ENCODE measurements around the gene PTPN1.
A peak's percentile ranks its signal among the peaks of the same experiment; 100 is the strongest.
"Not testable (repeated sequence)": the region's sequence is repeated elsewhere in the genome, so short reads cannot be mapped to it uniquely, and the experiment has no call there.

PTPN1 gene

GRCh38 chr20:50509923-50510705 is at the start of gene PTPN1:
Gene PTPN1, plus strand, starts transcription at chr20:50510383. Its CDS starts 145 bp downstream, at chr20:50510528.
- DNase-seq, result peak; percentile 99 to 100

GRCh38 chr20:50460608-50461267 is 49.4 kb upstream of the PTPN1 start:
- DNase-seq, result peak; percentile 74 to 84

DNA sequence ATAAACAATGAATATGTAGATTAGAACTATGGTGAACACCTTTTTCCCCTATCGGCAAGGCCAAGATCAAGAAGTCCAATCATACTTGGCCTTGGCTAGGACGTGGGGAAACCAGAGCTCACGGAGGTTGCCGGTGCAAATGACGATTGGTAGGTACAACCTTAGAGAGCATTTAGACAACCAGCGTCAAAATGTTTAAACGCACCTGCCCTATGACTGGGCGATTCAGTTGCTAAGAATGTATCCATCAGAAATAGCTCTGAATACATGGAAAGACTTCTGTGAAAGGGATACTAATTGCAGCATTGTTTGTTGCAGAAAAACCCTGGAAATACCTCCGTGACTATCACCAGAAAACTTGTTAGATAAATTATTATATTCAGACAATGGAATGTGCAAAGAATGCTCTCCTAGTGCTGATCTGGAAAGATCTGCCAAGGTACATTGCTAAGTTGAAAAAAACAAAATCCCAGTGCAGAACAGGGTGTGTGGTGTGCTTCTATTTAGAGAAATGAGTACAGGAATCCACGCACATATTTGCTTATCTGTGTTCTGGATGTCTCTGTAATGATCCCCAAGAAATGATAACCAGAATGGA is 48.0 kb upstream of the PTPN1 start:
- no peak for DNase-seq

DNA sequence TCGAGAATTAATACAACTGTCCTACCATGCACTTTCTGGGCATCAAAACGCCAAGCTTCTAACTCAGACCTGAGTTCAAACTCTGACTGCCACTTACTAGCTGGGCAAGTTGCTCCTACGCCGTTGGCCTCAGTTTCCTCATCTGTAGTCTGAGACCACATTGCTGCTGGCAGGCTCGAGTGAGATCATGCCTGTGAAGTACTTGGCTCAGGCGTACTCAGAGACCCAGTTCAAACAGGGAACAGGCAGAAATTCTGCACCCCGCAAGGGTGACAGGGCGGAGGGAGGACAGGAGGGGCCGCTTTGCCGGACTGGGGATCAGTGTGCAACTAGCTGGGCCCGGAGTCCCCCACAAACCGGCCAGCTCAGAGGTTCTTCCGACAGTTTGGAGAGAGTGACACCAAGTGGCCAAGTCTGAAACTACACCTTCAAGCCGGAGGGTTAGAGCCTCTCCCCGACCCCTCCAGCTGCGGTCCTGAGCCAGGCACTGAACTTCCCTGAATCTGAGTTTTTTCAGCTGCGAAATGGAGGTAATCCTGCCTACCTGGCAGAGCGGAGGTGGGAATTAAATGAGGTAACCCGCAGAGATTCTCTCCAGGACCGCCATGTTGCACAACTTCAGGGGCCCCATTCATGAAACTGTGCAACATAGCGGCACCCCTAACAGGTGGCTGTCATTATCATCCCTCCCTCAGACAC is 46.0 kb upstream of the PTPN1 start:
- peak; percentile 64 to 74 for DNase-seq

DNA sequence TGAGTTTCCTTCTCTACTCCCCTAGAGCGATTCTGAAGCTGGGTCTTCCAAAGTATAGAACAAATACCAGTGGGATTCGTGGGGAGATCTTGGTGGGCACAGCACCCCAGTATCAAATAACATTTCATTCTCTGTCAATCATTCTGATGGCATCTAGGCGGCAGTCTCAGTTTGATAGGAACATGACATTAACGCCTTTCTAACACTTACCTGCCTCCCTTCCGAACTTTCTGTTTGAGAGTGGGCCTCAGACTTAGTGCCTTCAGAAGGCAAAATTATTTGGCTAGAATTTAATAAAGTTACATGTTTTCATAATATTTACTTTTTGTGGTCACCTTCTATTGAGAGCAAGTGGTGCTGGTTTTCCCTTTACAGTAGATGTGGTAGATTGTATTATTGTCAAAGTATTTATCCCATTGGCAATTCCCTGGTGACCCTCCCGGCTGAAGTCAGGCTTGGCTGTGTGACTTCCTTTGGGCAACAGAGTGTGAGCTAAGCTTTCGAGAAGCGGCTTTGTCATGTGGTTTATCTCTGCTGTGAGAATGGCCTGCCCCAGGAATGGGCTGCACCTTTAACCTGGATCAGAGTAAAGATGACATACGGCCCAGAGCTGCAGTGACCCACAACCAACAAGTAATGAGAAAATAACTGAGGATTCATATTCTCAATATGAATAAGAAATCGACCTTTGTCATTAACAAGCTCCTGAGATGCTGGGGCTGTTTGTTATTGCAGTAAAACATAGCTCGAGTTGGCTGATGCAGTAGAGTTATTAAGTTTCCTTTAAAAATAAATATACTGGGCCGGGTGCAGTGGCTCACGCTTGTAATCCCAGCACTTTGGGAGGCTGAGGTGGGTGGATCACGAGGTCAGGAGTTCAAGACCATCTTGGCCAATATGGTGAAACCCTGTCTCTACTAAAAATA is 45.2 kb upstream of the PTPN1 start:
- no peak for DNase-seq

DNA sequence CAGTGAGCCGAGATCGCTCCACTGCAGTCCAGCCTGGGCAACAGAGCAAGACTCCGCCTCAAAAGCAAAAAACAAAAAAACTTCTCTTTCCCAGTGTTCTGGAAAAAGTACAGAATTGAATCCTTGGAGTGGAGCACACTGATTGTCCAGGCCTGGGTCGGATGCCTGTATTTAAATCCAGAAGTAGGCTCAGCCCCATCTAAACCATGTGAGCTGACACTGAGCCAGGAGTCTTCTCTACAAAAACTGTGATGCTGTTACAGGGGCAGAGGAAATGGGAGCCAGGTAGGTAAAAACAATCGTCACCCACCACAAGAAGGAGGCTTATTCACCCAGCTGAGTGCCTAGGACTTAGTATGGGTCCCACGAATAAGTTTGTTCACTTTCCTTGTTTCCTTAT is 43.0 kb upstream of the PTPN1 start:
- DNase-seq, result no peak

- DNase-seq, result peak; percentile 22 to 57
Observed at GRCh38 chr20:50467718-50468356, 42.3 kb upstream of the PTPN1 start.

DNA sequence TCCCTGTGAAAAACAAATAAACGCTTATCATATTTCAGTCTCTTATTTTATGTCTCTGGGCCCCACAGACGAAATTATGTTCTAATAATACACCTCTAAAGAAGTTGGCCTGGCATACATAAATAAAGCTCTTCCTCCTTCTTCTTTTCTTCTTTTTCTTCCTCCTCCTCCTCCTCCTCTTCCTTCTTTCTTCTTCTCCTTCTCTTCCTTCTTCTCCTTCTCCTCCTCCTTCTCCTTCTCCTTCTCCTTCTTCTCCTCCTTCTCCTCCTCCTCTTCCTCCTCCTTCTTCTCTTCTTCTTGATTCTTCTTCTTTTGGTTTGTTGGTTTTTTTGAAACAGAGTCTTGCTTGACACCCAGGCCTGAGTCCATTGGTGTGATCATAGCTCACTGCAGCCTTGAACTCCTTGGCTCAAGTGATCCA is 41.8 kb upstream of the PTPN1 start:
- no peak for DNase-seq

- no peak for DNase-seq
Observed at GRCh38 chr20:50469176-50469723, 40.9 kb upstream of the PTPN1 start.

- DNase-seq, result no peak
Observed at GRCh38 chr20:50469796-50470195, 40.4 kb upstream of the PTPN1 start.

- no peak for DNase-seq
Observed at GRCh38 chr20:50470264-50470858, 39.8 kb upstream of the PTPN1 start.

GRCh38 chr20:50471231-50471630 is 39.0 kb upstream of the PTPN1 start:
- DNase-seq, result peak in 1 of 2 donors; percentile 23

DNA sequence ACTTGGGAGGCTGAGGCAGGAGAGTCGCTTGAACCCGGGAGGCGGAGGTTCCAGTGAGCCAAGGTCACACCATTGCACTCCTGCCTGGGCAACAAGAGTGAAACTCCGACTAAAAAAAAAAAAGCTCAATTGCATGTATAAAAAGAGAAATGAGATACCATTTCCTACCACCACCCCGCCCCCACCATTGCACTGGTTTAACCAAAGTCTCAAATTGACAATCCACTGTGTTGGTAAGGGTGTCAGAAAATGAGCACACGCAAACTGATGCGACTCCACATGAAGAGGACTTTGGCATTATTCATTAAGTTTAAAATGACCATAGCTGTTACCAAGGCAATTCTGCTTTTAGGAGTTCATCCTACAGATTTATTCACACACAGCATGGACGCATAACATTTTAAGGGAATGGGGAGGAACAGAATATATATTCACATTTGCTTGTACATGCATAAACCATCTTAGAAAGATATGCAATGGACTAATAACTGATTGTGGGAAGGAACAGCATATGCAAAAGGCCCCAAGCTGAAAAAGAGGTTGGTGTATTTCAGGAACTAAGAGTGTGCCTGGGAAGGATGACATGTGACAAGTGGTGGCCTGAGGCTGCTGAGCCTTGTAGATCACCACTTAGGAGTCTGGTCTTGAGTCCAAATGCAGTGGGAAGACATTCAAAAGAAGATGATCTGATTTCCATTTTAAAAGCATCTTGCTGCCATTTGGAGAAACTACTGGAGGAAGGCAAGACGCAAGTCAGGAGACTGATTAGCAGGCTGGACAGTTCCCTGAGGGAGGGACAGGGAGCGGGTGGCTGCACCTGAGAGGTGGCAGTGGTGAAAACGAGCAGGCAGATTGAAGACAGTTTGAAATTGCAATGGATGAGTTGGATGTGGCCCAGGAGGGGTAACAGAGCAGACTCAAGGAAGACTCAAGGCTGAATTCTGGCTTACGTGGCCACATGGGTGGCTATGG is 37.2 kb upstream of the PTPN1 start:
- DNase-seq, result no peak

DNA sequence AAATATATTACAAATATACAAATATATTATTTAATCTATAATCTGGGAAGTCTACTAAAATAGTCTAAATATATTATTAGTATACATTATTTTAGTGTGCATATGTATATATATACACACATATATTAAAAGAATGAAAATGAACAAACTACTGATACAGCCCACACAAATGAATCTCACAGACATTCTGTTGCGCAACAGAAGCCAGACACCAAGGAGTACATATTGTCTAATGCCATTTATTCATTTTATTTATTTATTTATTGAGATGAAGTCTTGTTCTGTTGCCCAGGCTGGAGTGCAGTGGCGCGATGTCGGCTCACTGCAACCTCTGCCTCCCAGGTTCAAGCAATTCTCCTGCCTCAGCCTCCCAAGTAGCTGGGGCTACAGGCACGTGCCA is 35.8 kb upstream of the PTPN1 start:
- not testable (repeated sequence) for DNase-seq

- no peak for DNase-seq
Observed at GRCh38 chr20:50475681-50476292, 34.4 kb upstream of the PTPN1 start.

GRCh38 chr20:50477239-50477872 is 32.8 kb upstream of the PTPN1 start:
- no peak for DNase-seq

DNA sequence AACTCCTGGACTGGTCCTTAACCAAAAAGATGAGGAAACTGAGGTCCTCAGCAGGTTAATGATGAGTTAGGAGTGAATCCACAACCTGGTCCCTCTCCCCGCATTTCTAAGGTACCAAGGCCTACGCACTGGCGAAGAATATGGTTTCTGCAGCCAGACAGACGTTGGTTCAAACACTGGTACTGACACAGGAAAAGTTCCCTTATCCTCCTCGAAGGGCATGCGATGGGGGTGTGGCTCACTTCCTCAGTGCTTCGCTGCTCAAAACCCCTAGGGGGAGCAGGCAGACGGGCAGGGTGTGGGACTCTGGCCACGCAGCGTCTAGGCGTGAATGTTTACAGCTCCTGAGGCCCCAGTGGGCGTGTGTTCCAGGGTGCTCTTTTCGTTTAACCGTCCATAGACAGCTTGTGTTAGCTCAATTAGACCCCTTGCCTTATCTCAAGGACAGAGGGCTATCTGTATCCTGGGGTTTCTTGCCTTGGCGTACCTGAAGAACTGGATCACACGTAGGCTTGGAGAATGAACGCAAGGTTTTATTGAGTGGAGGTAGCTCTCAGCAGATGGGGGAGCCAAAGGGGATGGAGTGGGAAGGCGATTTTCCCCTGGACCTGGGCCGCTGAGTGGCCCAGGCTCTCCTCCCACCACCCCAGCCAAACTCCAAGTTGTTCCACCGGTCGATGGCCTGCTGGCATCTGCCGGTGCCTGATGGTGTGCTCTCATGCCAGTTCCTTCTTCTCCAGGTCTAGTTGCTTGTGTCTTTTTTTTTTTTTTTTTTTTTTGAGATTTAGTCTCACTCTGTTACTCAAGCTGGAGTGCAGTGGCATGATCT is 31.8 kb upstream of the PTPN1 start:
- peak; percentile 81 to 83 for DNase-seq

DNA sequence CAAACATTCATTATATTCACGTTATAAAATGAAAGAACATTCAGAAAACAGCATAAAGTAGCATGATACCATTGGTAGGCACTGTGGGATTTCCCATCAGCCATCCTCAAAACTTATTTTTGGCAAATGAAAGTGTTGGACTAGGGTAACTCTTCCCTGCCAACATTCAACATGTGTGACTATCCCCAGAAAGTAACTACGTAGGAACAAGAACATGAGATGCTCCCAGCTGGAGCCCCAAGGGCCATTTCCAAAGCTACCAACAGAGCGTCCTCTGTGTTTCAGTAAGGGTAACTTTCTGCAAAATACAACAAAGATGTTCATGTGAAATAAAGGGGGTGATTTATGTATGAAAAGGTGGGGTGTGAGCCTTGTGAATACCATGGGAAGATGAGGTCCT is 28.4 kb upstream of the PTPN1 start:
- no peak for DNase-seq
